HepG2 (cell line): ENCODE results near the gene KRT4. TPM values are rescaled to one million over a fixed set of nuclear protein-coding genes. Genes with fewer than 3 reads are reported as not detected.

Source experiments
- ATAC-seq: fragments of 200-7000 bp; cut with Tn5 transposase; 3 replicates; pipeline ENCODE4 v1.9.1; 2020; ENCODE audit warnings: mild to moderate bottlenecking, moderate library complexity
- BruUV-seq: library from RNA; stranded (reverse); fragments of 400-500 nt; replicated peaks from 2 replicates; lab custom pipeline; 2021; lab: Mats Ljungman, UMichigan
- CTCF ChIA-PET: fragments of 300-600 bp; formaldehyde crosslinking; extraction: SDS; loops from one replicate; lab custom pipeline; 2021; ENCODE audit warnings: low total read pairs, inconsistent platforms, low intra/inter-chr PET ratio; lab: Yijun Ruan, JAX
- POLR2A ChIA-PET: fragments of 350-600 bp; sonication (Branson Sonifier 250); formaldehyde crosslinking; loops from one replicate; lab custom pipeline; 2020; ENCODE audit warnings: antibody characterized with exemption, inconsistent platforms; lab: Yijun Ruan, JAX
- DNase-seq: peaks from one replicate; pipeline ENCODE4 v3.0.0-alpha.2; 2015; ENCODE audit warnings: low spot score
- FAIRE-seq: peaks from 3 replicates; lab custom pipeline; 2011; peaks lifted over from hg19 to GRCh38; lab: Jason Lieb, UNC
- H2AFZ ChIP-seq: one replicate; pipeline ENCODE4 v1.6.1; 2011; ENCODE audit warnings: low read length, inconsistent platforms
- H3K27ac ChIP-seq: fragments of 300-600 bp; 3 replicates; pipeline ENCODE4 v1.8.0; 2011; ENCODE audit warnings: mixed run types, mild to moderate bottlenecking, mixed read lengths, low read length, inconsistent platforms; ENCODE audit not compliant: insufficient read depth; ENCODE audit errors: extremely low read length
- H3K27me3 ChIP-seq, 2 experiments: fragments of 200-600 bp in 1 of 2; 2 replicates in 1 of 2; 3 replicates in 1 of 2; pipeline versions ENCODE4 v1.6.0 to v1.8.0; 2011; ENCODE audit warnings: low read length in 2 of 2, mild to moderate bottlenecking in 2 of 2, moderate library complexity in 2 of 2, inconsistent platforms in 1 of 2; ENCODE audit not compliant: insufficient read depth in 2 of 2, control insufficient read depth in 1 of 2
- H3K36me3 ChIP-seq, 2 experiments: fragments of 200-600 bp in 1 of 2; replicated peaks in 1 of 2; 2 replicates in 1 of 2; 3 replicates in 1 of 2; pipeline versions ENCODE4 v1.5.1 to v1.8.0; 2011; ENCODE audit warnings: low read length in 2 of 2, inconsistent platforms in 1 of 2; ENCODE audit not compliant: insufficient read depth in 2 of 2, control insufficient read depth in 1 of 2
- H3K4me1 ChIP-seq: 2 replicates; pipeline ENCODE4 v1.5.1; 2012; ENCODE audit warnings: low read length, inconsistent platforms; ENCODE audit not compliant: insufficient read depth
- H3K4me2 ChIP-seq: 2 replicates; pipeline ENCODE4 v1.6.0; 2011; ENCODE audit warnings: low read depth, low read length, inconsistent platforms
- H3K4me3 ChIP-seq, 3 experiments: fragments of 200-600 bp in 1 of 3; sonication (generic), shearing (Covaris generic) in 1 of 3; replicated peaks in 1 of 3; 2 replicates each; pipeline ENCODE4 v1.5.1; 2011 to 2016; ENCODE audit warnings: low read length in 3 of 3, inconsistent platforms in 2 of 3, low read depth in 2 of 3, mild to moderate bottlenecking in 2 of 3, control low read depth in 1 of 3, mixed read lengths in 1 of 3; ENCODE audit not compliant: insufficient read depth in 1 of 3
- H3K79me2 ChIP-seq: one replicate; pipeline ENCODE4 v1.6.1; 2011; ENCODE audit warnings: low read length, inconsistent platforms; ENCODE audit not compliant: insufficient read depth
- H3K9ac ChIP-seq: 2 replicates; pipeline ENCODE4 v1.6.0; 2011; ENCODE audit warnings: mild to moderate bottlenecking, low read depth, low read length, inconsistent platforms; ENCODE audit not compliant: insufficient read depth
- H3K9me3 ChIP-seq: 2 replicates; pipeline ENCODE4 v1.5.1; 2012; ENCODE audit warnings: mild to moderate bottlenecking, low read length
- H4K20me1 ChIP-seq: 2 replicates; pipeline ENCODE4 v1.6.0; 2011; ENCODE audit warnings: inconsistent platforms, mild to moderate bottlenecking, low read length, moderate library complexity; ENCODE audit not compliant: insufficient read depth
- KLF13 ChIP-seq: sonication (generic); formaldehyde crosslinking; IDR thresholded peaks from 2 replicates; pipeline ENCODE4 v1.4.0; 2020; ENCODE audit warnings: mild to moderate bottlenecking, missing genetic modification reagents
- RAD51 ChIP-seq: fragments of 450-650 bp; IDR thresholded peaks from 2 replicates; pipeline ENCODE4 v1.6.1; 2016; ENCODE audit warnings: borderline replicate concordance
- ZNF260 ChIP-seq: sonication (generic); formaldehyde crosslinking; IDR thresholded peaks from 2 replicates; pipeline ENCODE4 v1.4.0; 2020; ENCODE audit warnings: missing genetic modification reagents, low read depth, mild to moderate bottlenecking, borderline replicate concordance
- ZNF317 ChIP-seq: sonication (generic); formaldehyde crosslinking; IDR thresholded peaks from 2 replicates; pipeline ENCODE4 v1.5.0; 2020; ENCODE audit warnings: mild to moderate bottlenecking, missing genetic modification reagents
- ZNF331 ChIP-seq: sonication (generic); formaldehyde crosslinking; IDR thresholded peaks from 2 replicates; pipeline ENCODE4 v1.4.0; 2020; ENCODE audit warnings: missing genetic modification reagents
- WGBS: methylation state at CpG from one replicate; pipeline ENCODE4 v1.1.6; 2017; ENCODE audit warnings: low lambda C conversion rate; 5-methylcytosine and 5-hydroxymethylcytosine counted together
- in situ Hi-C: cut with HindIII; loops from 2 replicates; pipeline ENCODE4 v1.10.0; 2017; ENCODE audit warnings: low pct_unique_long_range_greater_than_20kb; ENCODE audit not compliant: extremely low pct_ligation_motif_present
- intact Hi-C: fragments of 100-400 bp; cut with micrococcal nuclease; formaldehyde crosslinking; loops from one replicate; pipeline ENCODE4 v1.10.0; 2022; ENCODE audit not compliant: unreplicated experiment
- polyA plus RNA-seq, 8 experiments: library from polyadenylated mRNA; depleted of rRNA in 3 of 8; stranded (reverse) in 7 of 8; unstranded in 1 of 8; fragments of >200 nt; fragmentation: Illumina TruSeq in 4 of 8; extraction: Trizol in 4 of 8; gene quantifications; 2 replicates each; pipeline versions ENCODE4 v1.2.1 to v1.2.3, GENCODE V29; 2011 to 2016; ENCODE audit warnings: low read depth in 4 of 8, missing spikeins in 1 of 8, mixed read lengths in 1 of 8; ENCODE audit not compliant: insufficient read depth in 1 of 8
- total RNA-seq, 5 experiments: library from RNA; depleted of rRNA; stranded (reverse); fragments of >200 nt; fragmentation: Illumina TruSeq; extraction: Trizol; gene quantifications; 2 replicates each; pipeline ENCODE4 v1.2.3, GENCODE V29; 2016; ENCODE audit warnings: low read depth in 1 of 5
- TF ChIP-seq, protein P1 (sequence below): sonication (generic); formaldehyde crosslinking; IDR thresholded peaks from 2 replicates; pipeline ENCODE4 v1.4.0; 2020; ENCODE audit warnings: mild to moderate bottlenecking, missing genetic modification reagents
- TF ChIP-seq, protein P2 (sequence below): sonication (generic); formaldehyde crosslinking; IDR thresholded peaks from 2 replicates; pipeline ENCODE4 v1.4.0; 2020; ENCODE audit warnings: missing genetic modification reagents, borderline replicate concordance
- TF ChIP-seq, protein P3 (sequence below): sonication (generic); formaldehyde crosslinking; IDR thresholded peaks from 2 replicates; pipeline ENCODE4 v1.8.1; 2022; ENCODE audit warnings: low read depth, mild to moderate bottlenecking, missing genetic modification reagents

The KRT4 gene
- total and polyA plus RNA-seq, 2 of the 13 experiments (the other 11 are each of a cell fraction or from before 2014, with no cell fraction given) = not detected

DNA sequence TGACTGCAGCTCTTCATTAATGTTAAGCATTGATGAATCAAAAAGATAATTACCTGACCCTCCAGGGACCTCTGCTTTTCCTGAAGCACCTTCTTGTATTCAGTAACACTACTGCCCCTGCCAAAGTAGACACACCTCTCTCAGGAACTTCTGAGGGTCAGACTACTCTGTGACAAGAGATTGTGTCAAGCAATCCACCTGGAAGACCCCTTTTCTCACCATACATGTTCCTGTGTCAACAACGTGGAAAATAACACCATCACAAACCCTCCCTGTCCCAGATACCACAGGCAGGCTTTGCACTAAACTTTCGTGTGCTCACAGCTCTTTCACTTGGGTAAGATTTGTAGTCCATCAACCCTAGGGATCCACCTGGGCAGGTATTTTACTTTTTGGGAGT lies 49.9 kb downstream of the KRT4 start (continued):
- TF ChIP-seq KLF13 (CRISPR knock-in tag) (no peak), ZNF331 (CRISPR knock-in tag) (no peak)
- TF ChIP-seq, protein P1, sequence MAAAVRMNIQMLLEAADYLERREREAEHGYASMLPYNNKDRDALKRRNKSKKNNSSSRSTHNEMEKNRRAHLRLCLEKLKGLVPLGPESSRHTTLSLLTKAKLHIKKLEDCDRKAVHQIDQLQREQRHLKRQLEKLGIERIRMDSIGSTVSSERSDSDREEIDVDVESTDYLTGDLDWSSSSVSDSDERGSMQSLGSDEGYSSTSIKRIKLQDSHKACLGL = no peak
- TF ChIP-seq, protein P2, sequence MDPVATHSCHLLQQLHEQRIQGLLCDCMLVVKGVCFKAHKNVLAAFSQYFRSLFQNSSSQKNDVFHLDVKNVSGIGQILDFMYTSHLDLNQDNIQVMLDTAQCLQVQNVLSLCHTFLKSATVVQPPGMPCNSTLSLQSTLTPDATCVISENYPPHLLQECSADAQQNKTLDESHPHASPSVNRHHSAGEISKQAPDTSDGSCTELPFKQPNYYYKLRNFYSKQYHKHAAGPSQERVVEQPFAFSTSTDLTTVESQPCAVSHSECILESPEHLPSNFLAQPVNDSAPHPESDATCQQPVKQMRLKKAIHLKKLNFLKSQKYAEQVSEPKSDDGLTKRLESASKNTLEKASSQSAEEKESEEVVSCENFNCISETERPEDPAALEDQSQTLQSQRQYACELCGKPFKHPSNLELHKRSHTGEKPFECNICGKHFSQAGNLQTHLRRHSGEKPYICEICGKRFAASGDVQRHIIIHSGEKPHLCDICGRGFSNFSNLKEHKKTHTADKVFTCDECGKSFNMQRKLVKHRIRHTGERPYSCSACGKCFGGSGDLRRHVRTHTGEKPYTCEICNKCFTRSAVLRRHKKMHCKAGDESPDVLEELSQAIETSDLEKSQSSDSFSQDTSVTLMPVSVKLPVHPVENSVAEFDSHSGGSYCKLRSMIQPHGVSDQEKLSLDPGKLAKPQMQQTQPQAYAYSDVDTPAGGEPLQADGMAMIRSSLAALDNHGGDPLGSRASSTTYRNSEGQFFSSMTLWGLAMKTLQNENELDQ (CRISPR knock-in tag) = no peak
- TF ChIP-seq, protein P3, sequence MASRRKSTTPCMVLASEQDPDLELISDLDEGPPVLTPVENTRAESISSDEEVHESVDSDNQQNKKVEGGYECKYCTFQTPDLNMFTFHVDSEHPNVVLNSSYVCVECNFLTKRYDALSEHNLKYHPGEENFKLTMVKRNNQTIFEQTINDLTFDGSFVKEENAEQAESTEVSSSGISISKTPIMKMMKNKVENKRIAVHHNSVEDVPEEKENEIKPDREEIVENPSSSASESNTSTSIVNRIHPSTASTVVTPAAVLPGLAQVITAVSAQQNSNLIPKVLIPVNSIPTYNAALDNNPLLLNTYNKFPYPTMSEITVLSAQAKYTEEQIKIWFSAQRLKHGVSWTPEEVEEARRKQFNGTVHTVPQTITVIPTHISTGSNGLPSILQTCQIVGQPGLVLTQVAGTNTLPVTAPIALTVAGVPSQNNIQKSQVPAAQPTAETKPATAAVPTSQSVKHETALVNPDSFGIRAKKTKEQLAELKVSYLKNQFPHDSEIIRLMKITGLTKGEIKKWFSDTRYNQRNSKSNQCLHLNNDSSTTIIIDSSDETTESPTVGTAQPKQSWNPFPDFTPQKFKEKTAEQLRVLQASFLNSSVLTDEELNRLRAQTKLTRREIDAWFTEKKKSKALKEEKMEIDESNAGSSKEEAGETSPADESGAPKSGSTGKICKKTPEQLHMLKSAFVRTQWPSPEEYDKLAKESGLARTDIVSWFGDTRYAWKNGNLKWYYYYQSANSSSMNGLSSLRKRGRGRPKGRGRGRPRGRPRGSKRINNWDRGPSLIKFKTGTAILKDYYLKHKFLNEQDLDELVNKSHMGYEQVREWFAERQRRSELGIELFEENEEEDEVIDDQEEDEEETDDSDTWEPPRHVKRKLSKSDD (CRISPR knock-in tag) = no peak

DNA sequence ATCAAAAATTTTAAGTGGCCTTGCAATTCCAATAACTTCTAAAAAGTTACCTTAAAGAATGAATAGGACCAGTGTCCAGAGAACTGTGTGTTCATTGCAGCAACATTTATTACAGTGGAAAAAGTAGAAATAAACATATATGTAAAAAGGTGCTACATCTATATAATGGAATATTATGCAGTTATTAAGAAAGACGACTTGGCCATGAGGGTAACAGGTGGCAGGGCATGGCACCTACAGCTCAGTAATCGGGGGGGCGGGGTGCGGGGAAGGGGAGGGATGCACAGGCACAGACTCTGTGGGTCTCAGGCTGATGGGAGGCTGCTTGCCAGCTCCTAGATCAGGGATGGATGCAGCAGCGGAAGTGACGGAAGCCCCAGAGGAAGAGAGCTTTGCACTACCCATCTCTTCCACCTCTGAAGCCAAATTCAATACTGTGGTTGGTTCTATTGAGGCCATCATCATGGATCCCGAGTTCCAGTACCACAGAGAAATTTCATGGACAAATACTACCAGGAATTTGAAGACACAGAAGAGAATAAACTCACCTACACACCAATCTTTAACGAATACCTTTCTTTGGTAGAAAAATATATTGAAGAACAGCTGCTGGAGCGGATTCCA lies 50.8 kb downstream of the KRT4 start:
- no peaks in the 10 kb centered on the region for H3K4me1 ChIP-seq
- no peaks in the 10 kb centered on the region for H3K36me3 ChIP-seq
- WGBS = 23% methylated on average over 9 of the region's 9 CpGs
- ChIA-PET CTCF (no interaction called here), POLR2A (no interaction called here)
- FAIRE-seq (no peak), DNase-seq (no peak), ATAC-seq (no peak)
- in situ Hi-C loops (no loop called here), intact Hi-C loops (no loop called here)
- H3K4me3 ChIP-seq = no peak overlapping the region
- no peaks in the 10 kb centered on the region for H3K27me3 ChIP-seq
- H3K4me2 ChIP-seq = no peak overlapping the region
- H3K79me2 ChIP-seq = no peaks in the 10 kb centered on the region
- H4K20me1 ChIP-seq = no peaks in the 10 kb centered on the region
- no peak overlapping the region for H3K9ac ChIP-seq
- no TSS peak for BruUV-seq
- H3K9me3 ChIP-seq = no peaks in the 10 kb centered on the region; the same call in 1 of the 2 replicates
- no peak for TF ChIP-seq ZNF317 (CRISPR knock-in tag)
- no peak for TF ChIP-seq RAD51
- no peak for TF ChIP-seq ZNF260 (CRISPR knock-in tag)
- H3K27ac ChIP-seq = no peak overlapping the region
- H2AFZ ChIP-seq = no peak overlapping the region
